Erythroblast (primary cell): ENCODE measurements around the gene OSBPL3.

Experiments used
- GATA1 ChIP-seq: IDR thresholded peaks from 2 replicates; pipeline ENCODE4 v1.6.1; 2011; ENCODE audit warnings: low read depth, mild to moderate bottlenecking, control low read depth, low read length, moderate library complexity
- POLR2A ChIP-seq: IDR thresholded peaks from 2 replicates; pipeline ENCODE4 v1.6.1; 2011; ENCODE audit warnings: mild to moderate bottlenecking, low read length

DNA sequence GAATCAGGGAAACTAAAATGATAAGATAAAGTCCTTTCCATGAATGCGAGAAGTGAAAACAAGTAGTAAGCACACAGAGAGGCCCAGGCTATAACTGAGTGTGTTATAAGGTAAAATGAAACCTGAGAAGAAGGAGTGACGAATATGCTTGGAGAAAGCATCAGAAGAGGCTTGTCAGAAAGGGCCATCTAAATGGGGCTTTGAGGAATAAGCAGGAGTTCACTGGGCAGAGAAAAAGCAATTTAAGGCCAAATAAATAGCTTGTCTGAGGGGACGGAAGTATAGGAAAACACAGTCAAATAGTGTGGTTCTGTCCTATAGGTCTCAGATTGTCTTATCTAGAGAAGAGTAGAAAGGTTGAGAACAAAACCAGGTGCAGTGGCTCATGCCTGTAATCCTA lies 163.1 kb downstream of the OSBPL3 start:
- TF ChIP-seq POLR2A = no peak
- no peak for TF ChIP-seq GATA1
